IMR-90 (cell line): Measurements from ENCODE around the gene ARHGAP24. TPM values are rescaled to one million over a fixed set of nuclear protein-coding genes. Genes with fewer than 3 reads are reported as not detected.
A peak's percentile ranks its signal among the peaks of the same experiment; 100 is the strongest.

Experiments used
- ATAC-seq: fragments of 200-7000 bp; cut with Tn5 transposase; 2 replicates; pipeline ENCODE4 v1.9.1; 2020; ENCODE audit warnings: low read depth, mild to moderate bottlenecking, moderate library complexity
- BruUV-seq: library from RNA; stranded (reverse); fragments of 400-500 nt; replicated peaks from 2 replicates; lab custom pipeline; 2021; lab: Mats Ljungman, UMichigan
- CTCF ChIA-PET: fragments of 300-600 bp; formaldehyde crosslinking; extraction: SDS; loops from one replicate; lab custom pipeline; 2021; ENCODE audit warnings: antibody characterized with exemption; lab: Yijun Ruan, JAX
- POLR2A ChIA-PET: fragments of 300-600 bp; sonication (Branson Sonifier 250); formaldehyde crosslinking; loops from one replicate; lab custom pipeline; 2022; ENCODE audit warnings: antibody characterized with exemption; ENCODE audit not compliant: unreplicated experiment; lab: Charles Lee
- DNase-seq: peaks from one replicate; pipeline ENCODE4 v3.0.0; 2013
- H2AFZ ChIP-seq: replicated peaks from 2 replicates; pipeline ENCODE3; 2013; ENCODE audit warnings: low read length, mild to moderate bottlenecking; ENCODE audit not compliant: poor library complexity
- H2AK5ac ChIP-seq: 2 replicates; pipeline ENCODE4 v1.6.1; 2013; ENCODE audit warnings: low read depth, low read length, inconsistent platforms
- H2AK9ac ChIP-seq: replicated peaks from 2 replicates; pipeline ENCODE3; 2013; ENCODE audit warnings: mild to moderate bottlenecking, low read depth, low read length, moderate library complexity; ENCODE audit not compliant: poor library complexity
- H2BK120ac ChIP-seq: 2 replicates; pipeline ENCODE4 v1.6.1; 2013; ENCODE audit warnings: low read depth, low read length, inconsistent platforms
- H2BK15ac ChIP-seq: 3 replicates; pipeline ENCODE4 v1.6.1; 2013; ENCODE audit warnings: low read depth, low read length, inconsistent platforms
- H2BK20ac ChIP-seq: 2 replicates; pipeline ENCODE4 v1.6.1; 2013; ENCODE audit warnings: low read depth, mild to moderate bottlenecking, inconsistent platforms, low read length, moderate library complexity
- H2BK5ac ChIP-seq: 2 replicates; pipeline ENCODE4 v1.6.1; 2013; ENCODE audit warnings: mild to moderate bottlenecking, low read depth, low read length, inconsistent platforms; ENCODE audit not compliant: poor library complexity, severe bottlenecking
- H3K14ac ChIP-seq: replicated peaks from 2 replicates; pipeline ENCODE4 v1.6.1; 2013; ENCODE audit warnings: low read depth, low read length, inconsistent platforms
- H3K18ac ChIP-seq: 2 replicates; pipeline ENCODE4 v1.6.1; 2013; ENCODE audit warnings: low read depth, low read length, control low read depth
- H3K23ac ChIP-seq: 2 replicates; pipeline ENCODE4 v1.6.1; 2013; ENCODE audit warnings: low read depth, low read length, inconsistent platforms
- H3K27ac ChIP-seq: 2 replicates; pipeline ENCODE4 v1.5.1; 2013; ENCODE audit warnings: mild to moderate bottlenecking, control low read depth, low read length; ENCODE audit not compliant: insufficient read depth
- H3K27me3 ChIP-seq: 2 replicates; pipeline ENCODE4 v1.6.1; 2013; ENCODE audit warnings: low read length; ENCODE audit not compliant: control insufficient read depth, insufficient read depth
- H3K36me3 ChIP-seq: 2 replicates; pipeline ENCODE4 v1.6.1; 2013; ENCODE audit warnings: low read length, mixed read lengths; ENCODE audit not compliant: control insufficient read depth, insufficient read depth
- H3K4ac ChIP-seq: 2 replicates; pipeline ENCODE4 v1.6.1; 2013; ENCODE audit warnings: low read depth, low read length, inconsistent platforms
- H3K4me1 ChIP-seq: 2 replicates; pipeline ENCODE4 v1.6.1; 2013; ENCODE audit warnings: low read length, mixed read lengths; ENCODE audit not compliant: control insufficient read depth, insufficient read depth
- H3K4me2 ChIP-seq: 2 replicates; pipeline ENCODE4 v1.6.1; 2013; ENCODE audit warnings: low read depth, mild to moderate bottlenecking, control low read depth, low read length, moderate library complexity
- H3K4me3 ChIP-seq: 2 replicates; pipeline ENCODE4 v1.5.1; 2013; ENCODE audit warnings: low read depth, mild to moderate bottlenecking, control low read depth, low read length, moderate library complexity; ENCODE audit not compliant: insufficient read depth
- H3K56ac ChIP-seq: 2 replicates; pipeline ENCODE4 v1.6.1; 2013; ENCODE audit warnings: low read length, inconsistent platforms; ENCODE audit not compliant: insufficient read depth; ENCODE audit errors: extremely low read depth
- H3K79me1 ChIP-seq, 2 experiments: 2 replicates each; pipeline ENCODE4 v1.6.1; 2013; ENCODE audit warnings: low read length in 2 of 2, inconsistent platforms in 1 of 2, low read depth in 1 of 2
- H3K9ac ChIP-seq: 2 replicates; pipeline ENCODE4 v1.6.1; 2013; ENCODE audit warnings: low read depth, low read length, control low read depth
- H3K9me1 ChIP-seq: 2 replicates; pipeline ENCODE4 v1.6.1; 2013; ENCODE audit warnings: low read length, inconsistent platforms; ENCODE audit not compliant: insufficient read depth
- H3K9me3 ChIP-seq: 2 replicates; pipeline ENCODE4 v1.6.1; 2013; ENCODE audit warnings: low read length; ENCODE audit not compliant: control insufficient read depth, insufficient read depth
- H4K20me1 ChIP-seq: 2 replicates; pipeline ENCODE4 v1.6.1; 2013; ENCODE audit warnings: low read length, inconsistent platforms; ENCODE audit not compliant: insufficient read depth
- H4K5ac ChIP-seq: 2 replicates; pipeline ENCODE4 v1.6.1; 2013; ENCODE audit warnings: mild to moderate bottlenecking, low read depth, low read length, control low read depth
- H4K8ac ChIP-seq, 2 experiments: 2 replicates each; pipeline ENCODE4 v1.6.1; 2013; ENCODE audit warnings: low read depth in 2 of 2, low read length in 2 of 2, control low read depth in 1 of 2, inconsistent platforms in 1 of 2
- H4K91ac ChIP-seq: 2 replicates; pipeline ENCODE4 v1.6.1; 2013; ENCODE audit warnings: low read depth, low read length, inconsistent platforms; ENCODE audit not compliant: insufficient read depth
- BHLHE40 ChIP-seq: fragments of 150-350 bp; IDR thresholded peaks from 2 replicates; pipeline ENCODE4 v1.6.1; 2016; ENCODE audit warnings: mild to moderate bottlenecking, low read depth, low read length
- CEBPB ChIP-seq: IDR thresholded peaks from 2 replicates; pipeline ENCODE4 v1.6.1; 2012; ENCODE audit warnings: low read depth, low read length, improper control_type of control experiment
- CHD1 ChIP-seq: IDR thresholded peaks from 2 replicates; pipeline ENCODE4 v1.6.1; 2012; ENCODE audit warnings: low read depth, low read length, improper control_type of control experiment
- FOS ChIP-seq: fragments of 150-350 bp; IDR thresholded peaks from 2 replicates; pipeline ENCODE4 v1.6.1; 2016; ENCODE audit warnings: low read depth, low read length
- MAFK ChIP-seq: IDR thresholded peaks from 2 replicates; pipeline ENCODE4 v1.6.1; 2012; ENCODE audit warnings: low read depth, low read length, improper control_type of control experiment
- MAZ ChIP-seq: IDR thresholded peaks from 2 replicates; pipeline ENCODE4 v1.6.1; 2012; ENCODE audit warnings: low read depth, mild to moderate bottlenecking, low read length, improper control_type of control experiment, moderate library complexity, borderline replicate concordance
- MXI1 ChIP-seq: IDR thresholded peaks from 2 replicates; pipeline ENCODE4 v1.6.1; 2012; ENCODE audit warnings: low read depth, mild to moderate bottlenecking, low read length, moderate library complexity, borderline replicate concordance
- NFE2L2 ChIP-seq: fragments of 150-350 bp; IDR thresholded peaks from 2 replicates; pipeline ENCODE4 v1.6.1; 2016; ENCODE audit warnings: low read depth, mild to moderate bottlenecking, low read length
- POLR2A ChIP-seq: IDR thresholded peaks from 2 replicates; pipeline ENCODE4 v1.6.1; 2012; ENCODE audit warnings: mild to moderate bottlenecking, low read depth, low read length
- RAD21 ChIP-seq: IDR thresholded peaks from 2 replicates; pipeline ENCODE4 v1.6.1; 2012; ENCODE audit warnings: low read length, improper control_type of control experiment
- RFX5 ChIP-seq: IDR thresholded peaks from 2 replicates; pipeline ENCODE4 v1.8.0; 2012; ENCODE audit warnings: low read depth, mild to moderate bottlenecking, low read length, moderate library complexity
- SMC3 ChIP-seq: fragments of 150-350 bp; IDR thresholded peaks from 2 replicates; pipeline ENCODE4 v1.6.1; 2016; ENCODE audit warnings: low read depth, mild to moderate bottlenecking, antibody characterized with exemption, low read length, moderate library complexity
- WGBS, 2 experiments: methylation state at CpG; one replicate each; pipeline versions ENCODE4 v1.1.5 to v1.1.7; 2013; ENCODE audit warnings: missing lambda C conversion rate in 2 of 2; ENCODE audit not compliant: insufficient read length in 1 of 2; ENCODE audit errors: extremely low coverage in 2 of 2; 5-methylcytosine and 5-hydroxymethylcytosine counted together
- dilution Hi-C: fragments of 300-500 bp; cut with HindIII; formaldehyde crosslinking; loops from one replicate; pipeline ENCODE4 v1.14.3; 2018; ENCODE audit warnings: low sequenced_read_pairs; ENCODE audit not compliant: unreplicated experiment
- in situ Hi-C: fragments of 300-500 bp; cut with MboI; formaldehyde crosslinking; loops from 3 replicates; pipeline ENCODE4 v1.14.3; 2019; ENCODE audit warnings: low sequenced_read_pairs, inconsistent platforms, mixed read lengths
- intact Hi-C: fragments of 100-400 bp; cut with micrococcal nuclease; formaldehyde crosslinking; loops from 2 replicates; pipeline ENCODE4 v1.10.0; 2022
- polyA plus RNA-seq, 3 experiments: library from polyadenylated mRNA; depleted of rRNA; stranded (reverse); fragments of >200 nt; gene quantifications; 2 replicates each; pipeline ENCODE4 v1.2.3, GENCODE V29; 2012; ENCODE audit warnings: low replicate concordance in 1 of 3
- total RNA-seq: library from RNA; depleted of rRNA; stranded (reverse); fragments of >200 nt; gene quantifications from 2 replicates; pipeline ENCODE4 v1.2.3, GENCODE V29; 2012
- TF ChIP-seq, protein P1 (sequence below): conservative IDR thresholded peaks from 2 replicates; pipeline ENCODE4 v1.5.1; 2012; ENCODE audit warnings: mild to moderate bottlenecking, low read depth, low read length, improper control_type of control experiment
- TF ChIP-seq, protein P2 (sequence below): fragments of 150-350 bp; IDR thresholded peaks from 2 replicates; pipeline ENCODE4 v1.6.1; 2017; ENCODE audit warnings: mild to moderate bottlenecking, antibody characterized with exemption, low read length, low read depth
- TF ChIP-seq, protein P3 (sequence below): fragments of 150-350 bp; IDR thresholded peaks from 2 replicates; pipeline ENCODE4 v1.6.1; 2016; ENCODE audit warnings: low read depth, mild to moderate bottlenecking, low read length, moderate library complexity, borderline replicate concordance

ARHGAP24 gene
- total and polyA plus RNA-seq, 2 of the 4 experiments (the other 2 are of a cell fraction): 11.9 to 24.0 TPM

DNA sequence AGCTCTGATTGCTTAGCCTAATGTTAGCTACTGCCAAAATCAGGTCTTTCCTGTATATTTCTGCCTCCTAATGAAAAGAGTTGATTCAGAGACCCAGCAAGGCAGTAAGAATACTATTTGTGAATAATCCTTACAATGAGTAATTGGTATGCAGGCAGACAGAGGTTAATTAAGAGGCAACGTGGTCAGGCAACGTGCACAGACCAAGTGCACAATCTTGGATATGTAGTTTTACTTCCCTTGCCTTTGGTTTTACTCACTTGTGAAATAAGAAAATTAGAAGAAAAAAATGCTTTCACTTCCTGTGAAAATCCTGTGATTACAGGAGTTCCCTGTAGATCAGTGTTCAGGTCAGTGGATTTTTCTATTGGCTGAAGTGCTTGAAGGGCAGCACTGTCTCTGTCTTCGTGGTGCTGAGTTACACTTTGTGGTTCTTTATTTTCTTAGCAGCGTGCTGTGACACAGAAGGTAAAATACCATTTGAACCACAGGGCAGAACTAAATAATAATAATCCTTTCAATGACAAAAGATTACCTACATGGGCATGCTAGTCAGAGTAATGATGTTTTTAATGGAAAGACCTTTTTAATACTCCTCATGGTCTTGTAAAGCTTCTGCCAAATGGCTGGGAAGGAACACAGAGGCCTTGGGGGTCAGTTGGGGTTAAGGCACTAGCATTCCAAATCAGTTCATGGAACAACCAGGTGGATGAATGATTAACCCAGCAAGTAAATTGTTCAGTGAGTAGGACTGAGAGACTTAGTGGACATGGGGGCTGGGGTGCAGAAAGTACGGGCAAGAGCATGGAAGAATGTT, 454.0 kb downstream of the ARHGAP24 start:
- Histone ChIP-seq H3K9me1 (peaks cover 5% of the 10 kb centered on the region; the same call in 1 of the 2 replicates), H4K91ac (no peak overlapping the region), H3K4ac (no peak overlapping the region), H3K18ac (no peak overlapping the region), H2BK120ac (no peak overlapping the region), H3K23ac (peak overlapping the region; percentile 24; the same call in 1 of the 2 replicates), H2AFZ (no peak overlapping the region), H3K9me3 (no peaks in the 10 kb centered on the region), H3K4me3 (no peak overlapping the region), H3K27ac (no peak overlapping the region), H4K5ac (no peak overlapping the region), H3K14ac (peak overlapping the region; percentile 25; the same call in 1 of the 2 replicates), H3K27me3 (no peaks in the 10 kb centered on the region), H3K56ac (no peak overlapping the region), H4K8ac (no peak overlapping the region), H3K4me2 (peak overlapping the region; percentile 48; the same call in 1 of the 2 replicates), H2AK5ac (no peak overlapping the region), H2BK20ac (no peak overlapping the region), H3K4me1 (peaks cover 10% of the 10 kb centered on the region), H3K79me1 (peaks cover 2 to 14% of the 10 kb centered on the region in 2 experiments; a peak in 3 of 4 replicates), H2BK5ac (no peak overlapping the region), H4K20me1 (no peaks in the 10 kb centered on the region), H3K36me3 (no peaks in the 10 kb centered on the region), H2AK9ac (peak overlapping the region; percentile 5), H2BK15ac (no peak overlapping the region), H3K9ac (no peak overlapping the region)
- in situ Hi-C loops (no loop called here), intact Hi-C loops (no loop called here), dilution Hi-C loops (no loop called here)
- no CpG with 5 or more reads among the region's 5 CpGs for WGBS, 2 experiments
- peak; percentile 47 for DNase-seq
- ChIA-PET CTCF (interaction anchor here (0.5 kb wide), 1 partner anchor 9 kb away, joined by 3 read pairs; no protein-coding TSS in a partner anchor), POLR2A (no interaction called here)
- peak; percentile 59 for ATAC-seq
- BruUV-seq: no TSS peak
- TF ChIP-seq CEBPB: no peak
- TF ChIP-seq MAZ: no peak
- TF ChIP-seq, protein P1, sequence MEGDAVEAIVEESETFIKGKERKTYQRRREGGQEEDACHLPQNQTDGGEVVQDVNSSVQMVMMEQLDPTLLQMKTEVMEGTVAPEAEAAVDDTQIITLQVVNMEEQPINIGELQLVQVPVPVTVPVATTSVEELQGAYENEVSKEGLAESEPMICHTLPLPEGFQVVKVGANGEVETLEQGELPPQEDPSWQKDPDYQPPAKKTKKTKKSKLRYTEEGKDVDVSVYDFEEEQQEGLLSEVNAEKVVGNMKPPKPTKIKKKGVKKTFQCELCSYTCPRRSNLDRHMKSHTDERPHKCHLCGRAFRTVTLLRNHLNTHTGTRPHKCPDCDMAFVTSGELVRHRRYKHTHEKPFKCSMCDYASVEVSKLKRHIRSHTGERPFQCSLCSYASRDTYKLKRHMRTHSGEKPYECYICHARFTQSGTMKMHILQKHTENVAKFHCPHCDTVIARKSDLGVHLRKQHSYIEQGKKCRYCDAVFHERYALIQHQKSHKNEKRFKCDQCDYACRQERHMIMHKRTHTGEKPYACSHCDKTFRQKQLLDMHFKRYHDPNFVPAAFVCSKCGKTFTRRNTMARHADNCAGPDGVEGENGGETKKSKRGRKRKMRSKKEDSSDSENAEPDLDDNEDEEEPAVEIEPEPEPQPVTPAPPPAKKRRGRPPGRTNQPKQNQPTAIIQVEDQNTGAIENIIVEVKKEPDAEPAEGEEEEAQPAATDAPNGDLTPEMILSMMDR: no peak
- no peak for TF ChIP-seq RAD21
- no peak for TF ChIP-seq MAFK
- no peak for TF ChIP-seq NFE2L2
- TF ChIP-seq, protein P2, sequence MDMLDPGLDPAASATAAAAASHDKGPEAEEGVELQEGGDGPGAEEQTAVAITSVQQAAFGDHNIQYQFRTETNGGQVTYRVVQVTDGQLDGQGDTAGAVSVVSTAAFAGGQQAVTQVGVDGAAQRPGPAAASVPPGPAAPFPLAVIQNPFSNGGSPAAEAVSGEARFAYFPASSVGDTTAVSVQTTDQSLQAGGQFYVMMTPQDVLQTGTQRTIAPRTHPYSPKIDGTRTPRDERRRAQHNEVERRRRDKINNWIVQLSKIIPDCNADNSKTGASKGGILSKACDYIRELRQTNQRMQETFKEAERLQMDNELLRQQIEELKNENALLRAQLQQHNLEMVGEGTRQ: no peak
- TF ChIP-seq SMC3: no peak
- TF ChIP-seq RFX5: no peak
- no peak for TF ChIP-seq FOS
- TF ChIP-seq, protein P3, sequence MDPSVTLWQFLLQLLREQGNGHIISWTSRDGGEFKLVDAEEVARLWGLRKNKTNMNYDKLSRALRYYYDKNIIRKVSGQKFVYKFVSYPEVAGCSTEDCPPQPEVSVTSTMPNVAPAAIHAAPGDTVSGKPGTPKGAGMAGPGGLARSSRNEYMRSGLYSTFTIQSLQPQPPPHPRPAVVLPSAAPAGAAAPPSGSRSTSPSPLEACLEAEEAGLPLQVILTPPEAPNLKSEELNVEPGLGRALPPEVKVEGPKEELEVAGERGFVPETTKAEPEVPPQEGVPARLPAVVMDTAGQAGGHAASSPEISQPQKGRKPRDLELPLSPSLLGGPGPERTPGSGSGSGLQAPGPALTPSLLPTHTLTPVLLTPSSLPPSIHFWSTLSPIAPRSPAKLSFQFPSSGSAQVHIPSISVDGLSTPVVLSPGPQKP: no peak
- no peak for TF ChIP-seq POLR2A
- TF ChIP-seq CHD1: no peak
- no peak for TF ChIP-seq BHLHE40
- no peak for TF ChIP-seq MXI1
